HK-2 (cell line): Measurements from ENCODE around the gene BST2.

ENCODE experiments used
- DNase-seq: peaks from one replicate; pipeline ENCODE4 v3.0.0-alpha.2; 2018; ENCODE audit not compliant: unreplicated experiment

The BST2 gene

DNA sequence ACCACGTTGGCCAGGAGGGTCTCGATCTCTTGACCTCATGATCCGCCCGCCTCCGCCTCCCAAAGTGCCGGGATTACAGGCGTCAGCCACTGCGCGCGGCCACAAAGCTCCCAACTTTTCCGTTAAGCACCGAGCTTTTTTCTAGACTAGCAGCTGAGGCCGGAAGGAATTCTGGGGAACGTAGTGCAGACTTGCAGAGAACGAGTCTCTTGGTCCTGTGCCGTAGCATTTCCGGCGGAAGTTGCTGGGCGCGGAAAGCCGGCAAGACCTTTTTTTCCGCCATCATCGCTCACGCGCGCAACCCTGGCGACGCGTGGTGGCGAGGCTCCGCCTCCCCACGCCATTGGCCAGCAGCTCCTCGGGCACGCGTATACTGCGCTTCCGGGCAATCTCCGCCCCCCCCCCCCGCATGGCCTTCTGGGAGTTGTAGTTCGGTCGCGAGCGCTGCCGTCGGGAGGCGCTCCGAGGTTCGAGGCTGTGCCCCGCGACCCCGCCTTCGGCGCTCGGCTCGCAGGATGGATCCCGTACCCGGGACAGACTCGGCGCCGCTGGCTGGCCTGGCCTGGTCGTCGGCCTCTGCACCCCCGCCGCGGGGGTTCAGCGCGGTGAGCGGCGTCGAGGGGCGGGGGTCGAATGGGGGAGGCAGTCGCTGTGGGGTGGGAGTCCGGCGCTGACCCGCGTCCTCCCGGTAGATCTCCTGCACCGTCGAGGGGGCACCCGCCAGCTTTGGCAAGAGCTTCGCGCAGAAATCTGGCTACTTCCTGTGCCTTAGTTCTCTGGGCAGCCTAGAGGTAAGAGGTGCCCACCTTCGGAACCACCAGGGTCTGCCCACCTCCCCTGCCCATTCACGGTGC, 14.4 kb upstream of the BST2 start, which contains the start of gene MVB12A:
Gene MVB12A, plus strand, starts transcription at position 427 of the 854 bp plus-strand sequence. Its CDS starts 89 bp downstream, at position 516.
- DNase-seq = peak; percentile 98

DNA sequence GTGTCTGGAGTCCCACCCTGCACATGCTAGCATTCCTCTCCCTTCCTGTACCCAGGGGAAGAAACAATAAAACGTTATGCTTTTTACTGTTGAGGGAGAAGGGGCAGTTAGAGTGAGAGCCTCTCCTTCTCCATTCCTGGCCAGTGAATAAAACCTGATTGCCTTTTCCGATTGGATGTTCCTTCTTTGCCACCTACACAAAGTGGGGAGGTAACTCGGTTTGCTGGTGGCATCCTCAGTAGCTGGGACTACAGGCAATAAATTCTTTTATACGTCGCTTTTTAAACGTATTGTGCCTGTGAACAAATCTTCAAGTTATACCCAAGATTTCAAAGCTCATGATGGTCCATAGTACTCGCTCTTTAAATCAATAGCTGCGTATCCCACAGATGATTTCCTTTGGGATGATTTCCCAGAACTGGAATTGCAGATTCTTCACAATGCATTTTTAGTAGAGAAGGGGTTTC, 13.8 kb upstream of the BST2 start:
- DNase-seq = no peak

GRCh38 chr19:17418710-17419109, 13.3 kb upstream of the BST2 start:
- no peak for DNase-seq

GRCh38 chr19:17415121-17415520, 9.7 kb upstream of the BST2 start:
- no peak for DNase-seq

DNA sequence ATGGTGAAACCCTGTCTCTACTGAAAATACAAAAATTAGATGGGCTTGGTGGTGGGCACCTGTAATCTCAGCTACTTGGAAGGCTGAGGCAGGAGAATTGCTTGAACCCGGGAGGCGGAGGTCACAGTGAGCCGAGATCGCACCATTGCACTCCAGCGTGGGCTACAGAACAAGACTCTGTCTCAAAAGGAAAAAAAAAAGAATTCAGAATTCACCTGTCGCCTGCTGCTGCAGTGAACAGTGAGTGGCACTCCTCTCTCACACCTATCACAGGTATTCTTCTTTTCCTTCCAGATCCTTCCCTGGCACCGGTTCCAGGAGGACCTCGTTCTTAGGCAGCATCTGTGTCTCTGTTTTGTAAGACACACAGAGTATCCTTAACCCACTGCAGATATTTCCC, 8.7 kb upstream of the BST2 start:
- DNase-seq = no peak

DNA sequence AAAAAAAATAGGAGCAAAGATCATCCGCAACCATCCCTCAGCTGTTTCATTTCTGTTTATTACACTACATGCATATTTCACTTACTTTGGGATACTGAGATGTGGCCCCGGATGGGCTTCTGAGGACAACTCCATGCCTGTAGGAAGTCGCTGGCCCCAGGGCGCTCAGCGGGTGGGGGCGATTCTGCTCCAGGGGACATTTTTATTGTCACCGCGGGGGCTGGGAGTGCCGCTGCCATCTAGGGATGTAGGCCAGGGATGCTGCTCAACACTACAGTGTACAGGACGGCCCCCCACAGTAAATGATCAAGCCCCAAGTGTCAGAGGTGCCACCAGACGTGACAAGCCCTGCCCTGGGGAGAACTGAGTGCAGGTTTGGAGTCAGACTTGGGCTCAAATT, 6.4 kb upstream of the BST2 start:
- DNase-seq = no peak

- DNase-seq = no peak
Observed at GRCh38 chr19:17409990-17410389, 4.6 kb upstream of the BST2 start.

DNA sequence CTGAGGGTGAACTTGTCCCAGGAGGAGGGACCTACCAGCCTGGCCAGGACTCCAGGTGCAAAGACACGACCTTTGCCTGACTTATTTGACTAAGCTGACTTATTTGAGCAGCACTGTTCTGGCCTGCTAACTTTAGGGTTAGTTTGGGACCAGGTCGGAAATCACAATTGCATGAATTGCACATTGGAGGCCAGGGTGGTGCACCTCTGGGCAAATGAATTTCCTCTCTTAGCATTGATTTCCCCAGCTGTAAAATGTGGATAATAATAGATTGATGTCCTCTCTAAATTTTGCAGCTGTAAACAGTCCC, 1.4 kb upstream of the BST2 start:
- DNase-seq = no peak

DNA sequence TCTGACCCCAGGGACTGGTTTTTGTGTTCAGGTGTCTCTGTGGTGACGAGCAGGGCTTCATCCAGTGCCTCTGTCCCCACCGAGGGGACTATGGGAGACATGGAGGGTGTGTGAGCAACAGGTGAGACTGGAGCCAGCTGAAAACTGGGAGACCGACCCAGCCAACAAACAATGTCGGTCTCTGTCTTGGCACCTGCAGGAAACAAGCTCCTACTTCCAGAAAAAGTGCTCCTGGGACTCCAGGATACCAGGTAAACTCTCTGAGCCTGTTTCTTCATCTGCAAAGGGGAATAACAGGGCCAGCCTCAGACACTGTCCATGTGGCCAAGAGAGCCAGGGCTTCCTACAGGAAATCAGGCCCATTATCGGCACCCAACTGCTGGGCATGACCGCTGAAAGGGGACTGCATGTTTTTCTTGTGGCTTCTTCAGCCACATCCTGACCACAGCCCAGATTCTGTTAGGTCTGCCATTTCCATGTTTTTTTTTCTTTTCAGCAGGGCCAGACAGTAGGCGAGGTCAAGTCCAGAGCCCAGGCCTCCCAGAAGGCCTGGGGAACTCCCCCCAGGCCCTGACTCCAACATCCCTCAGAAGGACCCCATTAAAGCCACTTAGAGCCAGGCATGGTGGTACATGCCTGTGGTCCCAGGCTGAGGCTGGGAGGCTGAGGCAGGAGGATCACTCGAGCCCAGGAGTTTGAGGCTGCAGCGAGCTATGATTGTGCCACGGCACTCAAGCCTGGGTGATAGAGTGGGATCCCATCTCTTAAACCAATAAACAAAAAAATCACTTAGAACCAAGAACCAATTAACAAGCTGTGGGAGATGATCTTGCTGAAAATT, 836 bp upstream of the BST2 start:
- peak; percentile 68 for DNase-seq

DNA sequence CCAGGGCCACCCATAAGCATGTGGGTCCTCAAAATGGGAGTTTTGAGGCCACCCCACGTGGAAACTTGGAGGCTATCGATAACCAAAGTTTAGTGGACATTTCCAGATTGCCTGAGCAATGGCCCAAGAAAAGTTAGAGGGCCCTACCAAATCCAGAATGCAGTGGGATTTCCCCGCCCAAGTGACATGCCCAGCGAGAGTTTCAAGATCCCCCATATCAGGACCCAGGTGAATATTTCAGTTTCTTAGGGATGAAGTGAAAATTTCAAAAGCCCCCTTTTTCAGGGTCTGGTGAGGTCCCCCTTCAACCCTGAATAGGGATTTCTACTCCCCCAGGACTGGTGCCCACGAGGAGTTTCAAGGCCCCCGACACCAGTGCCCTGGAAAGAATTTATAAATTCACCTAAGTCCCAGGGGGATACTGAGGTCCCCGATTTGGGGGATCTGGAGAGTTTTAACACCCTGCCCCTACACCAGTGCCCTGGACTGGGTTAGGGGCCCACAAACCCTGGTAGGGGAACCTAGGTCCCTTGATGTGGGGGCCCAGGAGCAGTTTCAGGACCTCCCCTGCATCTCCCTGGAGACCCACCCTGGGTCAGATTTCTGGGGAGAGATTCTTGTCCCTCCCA, 695 bp downstream of the BST2 start:
- DNase-seq = no peak

GRCh38 chr19:17404015-17404414, 1.4 kb downstream of the BST2 start:
- DNase-seq = no peak

DNA sequence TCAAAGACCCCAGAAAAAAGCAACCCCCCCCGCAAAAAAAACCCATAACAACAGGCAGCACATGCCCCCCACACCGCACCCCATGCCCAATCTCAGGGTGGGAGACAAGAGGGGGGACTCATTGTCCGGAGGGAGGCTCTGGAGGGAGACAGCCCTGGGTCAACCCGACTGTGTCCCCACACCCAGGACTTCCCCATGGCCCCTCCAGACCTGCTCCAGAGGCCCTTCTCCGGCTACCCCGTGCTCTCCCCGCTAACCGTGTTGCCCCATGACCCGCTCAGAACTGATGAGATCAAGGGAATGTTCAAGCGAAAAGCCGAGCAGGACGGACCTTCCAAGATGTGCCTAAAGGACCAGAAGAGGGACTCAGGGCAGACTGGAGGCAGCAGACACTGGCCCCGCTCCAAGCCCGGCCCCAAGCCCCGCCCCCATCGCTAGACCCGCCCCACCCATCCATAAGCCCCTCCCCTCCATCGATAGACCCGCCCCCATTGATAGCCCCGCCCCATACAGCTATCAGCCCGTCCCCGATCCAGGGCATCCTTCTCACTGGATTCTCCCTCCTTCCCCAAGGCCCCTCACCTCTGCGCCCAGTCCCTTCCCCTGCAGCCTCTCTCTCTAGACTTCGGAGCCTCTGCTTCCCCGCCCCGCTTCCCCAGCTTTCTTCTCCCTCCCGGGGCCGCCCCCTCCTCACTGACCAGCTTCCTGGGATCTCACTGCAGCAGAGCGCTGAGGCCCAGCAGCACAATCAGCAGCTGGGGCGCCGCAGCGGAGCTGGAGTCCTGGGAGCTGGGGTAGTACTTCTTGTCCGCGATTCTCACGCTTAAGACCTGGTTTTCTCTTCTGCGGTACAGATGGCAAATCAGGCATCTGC, 2.2 kb downstream of the BST2 start:
- DNase-seq = no peak

GRCh38 chr19:17401628-17402027, 3.8 kb downstream of the BST2 start:
- DNase-seq = no peak

- no peak for DNase-seq
Observed at GRCh38 chr19:17398902-17399527, 6.4 kb downstream of the BST2 start.

DNA sequence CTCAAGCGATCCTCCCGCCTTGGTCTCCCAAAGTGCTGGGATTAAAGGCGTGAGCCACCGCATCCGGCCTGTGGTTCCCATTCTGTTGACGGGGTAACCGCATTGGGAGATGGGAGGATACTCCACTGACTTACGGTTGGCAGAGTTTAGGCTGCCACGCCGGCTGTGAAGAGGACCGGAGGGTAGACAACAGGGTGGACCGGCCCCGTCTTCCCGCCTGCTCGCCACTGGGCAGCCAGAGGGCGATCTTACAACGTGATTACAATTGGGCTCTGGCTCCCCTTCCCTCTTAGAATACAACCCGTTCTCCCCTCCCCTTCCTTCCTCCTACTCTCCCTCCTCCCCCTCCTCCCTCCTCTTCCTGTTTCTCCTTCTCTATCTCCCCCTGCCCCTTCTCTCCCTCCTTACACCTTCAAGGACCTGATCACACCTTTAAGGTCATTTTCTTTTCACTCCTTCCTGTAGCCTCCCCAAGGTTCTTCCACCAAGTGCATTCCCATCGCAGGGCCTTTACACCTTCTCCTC, 10.5 kb downstream of the BST2 start:
- DNase-seq = peak; percentile 59

DNA sequence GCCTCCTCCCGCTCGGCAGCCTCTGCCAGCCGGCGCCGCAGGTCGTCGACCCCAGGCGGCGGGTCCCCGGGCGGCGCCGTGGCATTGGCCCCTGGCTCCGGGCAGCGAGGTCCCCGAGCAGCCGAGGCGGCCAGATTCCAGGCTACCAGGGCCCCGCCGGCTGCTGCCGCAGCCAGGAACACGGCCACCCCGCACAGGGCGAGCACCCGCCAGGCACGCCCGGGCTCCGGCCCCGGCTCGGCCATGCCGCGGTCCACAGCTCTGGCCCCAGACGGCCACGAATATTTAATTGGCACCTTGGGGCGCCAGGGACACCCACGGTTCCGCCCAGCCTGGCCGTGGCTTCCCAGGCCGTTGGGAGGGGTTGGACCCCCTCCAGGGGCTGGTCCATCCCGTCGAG, 11.5 kb downstream of the BST2 start, which contains the start of gene CCDC194:
Gene CCDC194, minus strand, starts transcription at position 283 of the 400 bp plus-strand sequence. Its CDS starts 38 bp downstream, at position 245.
- DNase-seq = no peak

DNA sequence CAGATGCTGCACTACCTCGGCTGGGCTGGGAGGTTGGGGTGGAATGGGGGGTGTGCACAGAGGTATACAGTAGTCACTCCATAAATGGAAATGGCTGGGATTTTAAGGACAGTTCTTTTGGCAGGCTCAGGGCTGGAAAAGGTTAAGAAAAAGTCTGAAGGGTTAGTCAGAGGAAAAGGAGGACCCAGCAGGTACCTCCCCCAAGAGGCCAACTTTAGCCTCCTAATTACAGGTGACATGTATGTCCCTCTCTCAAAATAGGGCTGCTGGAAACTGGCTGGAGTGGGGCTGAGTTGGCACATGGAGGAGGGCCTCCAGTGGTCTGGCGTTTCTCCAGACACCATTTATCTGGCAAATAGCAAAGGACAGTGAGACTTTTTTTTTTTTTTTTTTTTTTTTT, 12.4 kb downstream of the BST2 start:
- no peak for DNase-seq

DNA sequence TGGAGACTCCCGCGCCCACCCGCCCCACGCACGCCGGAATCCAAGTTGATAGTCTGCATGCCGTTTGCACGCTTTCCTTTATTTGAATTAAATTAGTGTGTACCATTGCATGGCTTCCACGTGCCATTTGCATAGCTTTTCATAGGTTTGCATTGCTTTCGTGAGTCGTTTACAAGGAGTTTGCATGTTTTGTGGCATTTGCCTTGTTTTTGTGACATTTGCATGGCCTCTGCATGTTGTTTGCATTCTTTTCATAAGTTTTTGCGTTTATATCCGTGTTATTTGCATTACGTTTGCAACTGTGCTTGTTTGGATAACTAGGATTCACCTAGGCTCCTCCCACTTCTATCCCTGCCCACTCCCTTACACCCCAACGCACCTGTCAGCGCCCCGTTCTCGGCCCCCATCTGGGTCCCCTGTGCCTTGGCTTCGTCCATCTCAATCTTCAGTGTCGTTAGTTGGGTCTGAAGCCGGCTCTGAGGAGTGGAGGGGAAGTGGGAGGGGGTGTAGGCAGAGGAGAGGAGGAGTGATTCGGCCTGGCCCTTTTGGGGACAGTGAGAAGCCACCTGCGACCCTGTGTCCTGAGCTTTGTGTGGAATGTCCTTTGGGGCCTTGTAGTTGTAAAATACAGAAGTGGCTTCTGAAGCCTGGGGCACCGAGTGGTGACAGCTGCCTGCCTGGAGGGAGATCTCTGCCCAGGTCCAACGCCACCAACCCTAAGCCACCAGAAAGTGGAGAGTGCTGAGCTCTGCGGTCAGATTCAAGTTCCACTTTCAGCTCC, 13.9 kb downstream of the BST2 start:
- DNase-seq = no peak

GRCh38 chr19:17390665-17391370, 14.6 kb downstream of the BST2 start:
- peak; percentile 91 for DNase-seq
